Karpas-422 (cell line): Measurements from ENCODE around the gene SPATA6L. TPM values are rescaled to one million over a fixed set of nuclear protein-coding genes. Genes with fewer than 3 reads are reported as not detected.

Experiments
- DNase-seq: peaks from one replicate; pipeline ENCODE4 v3.0.0-alpha.2; 2015
- H2AFZ ChIP-seq: fragments of 200-600 bp; sonication (generic); 2 replicates; pipeline ENCODE4 v1.6.1; 2014; ENCODE audit warnings: antibody characterized with exemption, low read length, mixed read lengths
- H3K27ac ChIP-seq: fragments of 200-600 bp; sonication (generic); 2 replicates; pipeline ENCODE4 v1.5.1; 2014; ENCODE audit warnings: mild to moderate bottlenecking, low read length, moderate library complexity
- H3K27me3 ChIP-seq: fragments of 200-600 bp; sonication (generic); 2 replicates; pipeline ENCODE4 v1.6.1; 2014; ENCODE audit warnings: low read length, mixed read lengths
- H3K36me3 ChIP-seq: fragments of 200-600 bp; sonication (generic); 2 replicates; pipeline ENCODE4 v1.6.1; 2014; ENCODE audit warnings: low read length, mixed read lengths; ENCODE audit not compliant: insufficient read depth
- H3K4me1 ChIP-seq: fragments of 200-600 bp; sonication (generic); 2 replicates; pipeline ENCODE4 v1.6.1; 2014; ENCODE audit warnings: mild to moderate bottlenecking, low read length, mixed read lengths
- H3K4me2 ChIP-seq: fragments of 200-600 bp; sonication (generic); 2 replicates; pipeline ENCODE4 v1.6.1; 2014; ENCODE audit warnings: low read length, low read depth, mild to moderate bottlenecking; ENCODE audit not compliant: poor library complexity, severe bottlenecking
- H3K4me3 ChIP-seq: fragments of 200-600 bp; sonication (generic); 2 replicates; pipeline ENCODE4 v1.5.1; 2014; ENCODE audit warnings: mild to moderate bottlenecking, antibody characterized with exemption, low read length, mixed read lengths
- H3K79me2 ChIP-seq: fragments of 200-600 bp; sonication (generic); 2 replicates; pipeline ENCODE4 v1.6.1; 2014; ENCODE audit warnings: mild to moderate bottlenecking, low read length, mixed read lengths
- H3K9ac ChIP-seq: fragments of 200-600 bp; sonication (generic); 2 replicates; pipeline ENCODE4 v1.6.0; 2014; ENCODE audit warnings: low read length
- H3K9me2 ChIP-seq: fragments of 200-600 bp; sonication (generic), shearing (Covaris generic); replicated peaks from 2 replicates; pipeline ENCODE4 v1.6.0; 2014; ENCODE audit warnings: mild to moderate bottlenecking, low read length, moderate library complexity; ENCODE audit not compliant: insufficient read depth
- H3K9me3 ChIP-seq: fragments of 300-700, 200-600 bp; sonication (generic); 2 replicates; pipeline ENCODE4 v1.6.1; 2014; ENCODE audit warnings: low read length, mixed read lengths
- H4K20me1 ChIP-seq: fragments of 200-600 bp; sonication (generic); 2 replicates; pipeline ENCODE4 v1.6.1; 2014; ENCODE audit warnings: mild to moderate bottlenecking, antibody characterized with exemption, low read length, low read depth; ENCODE audit not compliant: insufficient read depth
- total RNA-seq: library from RNA; depleted of rRNA; stranded (reverse); fragments of >200 nt; shearing (Covaris generic); gene quantifications from 2 replicates; pipeline ENCODE4 v1.2.3, GENCODE V29; 2014; ENCODE audit warnings: low replicate concordance

The SPATA6L gene
- total RNA-seq, 1 experiment from 2014 or later = 0.22 TPM

DNA sequence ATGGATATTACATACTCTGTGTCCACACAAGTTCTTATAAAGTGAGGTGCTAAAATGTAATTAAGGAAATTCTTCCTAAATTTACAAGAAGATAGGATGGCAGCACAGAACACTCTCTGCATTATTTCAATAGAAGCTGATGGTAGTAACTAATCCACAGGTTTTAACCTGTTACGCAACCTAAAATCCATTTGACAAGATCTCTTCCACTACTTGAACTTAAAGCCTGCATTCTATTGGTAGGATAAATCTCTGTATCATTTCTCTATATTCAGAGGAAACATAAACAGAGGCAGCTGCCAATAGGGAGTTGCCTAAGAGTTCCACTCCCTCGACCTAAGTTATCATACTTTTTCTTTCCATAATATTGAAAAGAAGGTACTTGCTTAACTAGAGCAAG, 34.7 kb upstream of the SPATA6L start:
- H3K4me1 ChIP-seq = no peaks in the 10 kb centered on the region
- no peak for DNase-seq
- peaks cover 45% of the 10 kb centered on the region for H3K79me2 ChIP-seq
- H3K4me3 ChIP-seq = no peak overlapping the region
- H3K27ac ChIP-seq = no peak overlapping the region
- no peak overlapping the region for H3K9ac ChIP-seq
- H3K36me3 ChIP-seq = peaks cover 69% of the 10 kb centered on the region
- H3K9me3 ChIP-seq = no peaks in the 10 kb centered on the region
- no peak overlapping the region for H3K4me2 ChIP-seq
- no peaks in the 10 kb centered on the region for H3K27me3 ChIP-seq
- H3K9me2 ChIP-seq = no peaks in the 10 kb centered on the region
- no peaks in the 10 kb centered on the region; the same call in 1 of the 2 replicates for H4K20me1 ChIP-seq
- no peak overlapping the region for H2AFZ ChIP-seq

DNA sequence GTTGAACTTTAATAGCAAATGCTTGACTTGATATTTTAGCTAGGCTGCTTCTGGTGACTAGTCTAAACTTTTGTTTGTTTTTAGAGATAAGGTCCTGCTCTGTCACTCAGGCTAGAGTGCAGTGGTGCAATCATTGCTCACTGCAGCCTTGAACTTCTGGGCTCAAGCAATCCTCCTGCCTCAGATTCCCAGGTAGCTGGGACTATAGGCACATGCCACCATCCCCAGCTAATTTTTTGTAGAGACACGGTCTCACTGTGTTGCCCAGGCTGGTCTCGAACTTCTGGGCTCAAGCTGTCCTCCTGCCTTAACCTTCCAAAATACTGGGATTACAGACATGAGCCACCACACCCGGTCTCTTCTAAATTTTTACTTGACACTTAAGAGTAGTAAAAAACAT, 33.8 kb upstream of the SPATA6L start:
- no peak overlapping the region for H3K4me2 ChIP-seq
- H3K9me3 ChIP-seq = no peaks in the 10 kb centered on the region
- H2AFZ ChIP-seq = no peak overlapping the region
- H3K4me1 ChIP-seq = no peaks in the 10 kb centered on the region
- peaks cover 63% of the 10 kb centered on the region for H3K36me3 ChIP-seq
- no peak overlapping the region for H3K27ac ChIP-seq
- H3K79me2 ChIP-seq = peaks cover 49% of the 10 kb centered on the region
- DNase-seq = no peak
- no peaks in the 10 kb centered on the region for H3K9me2 ChIP-seq
- no peak overlapping the region for H3K9ac ChIP-seq
- no peaks in the 10 kb centered on the region; the same call in 1 of the 2 replicates for H4K20me1 ChIP-seq
- H3K27me3 ChIP-seq = no peaks in the 10 kb centered on the region
- H3K4me3 ChIP-seq = no peak overlapping the region

DNA sequence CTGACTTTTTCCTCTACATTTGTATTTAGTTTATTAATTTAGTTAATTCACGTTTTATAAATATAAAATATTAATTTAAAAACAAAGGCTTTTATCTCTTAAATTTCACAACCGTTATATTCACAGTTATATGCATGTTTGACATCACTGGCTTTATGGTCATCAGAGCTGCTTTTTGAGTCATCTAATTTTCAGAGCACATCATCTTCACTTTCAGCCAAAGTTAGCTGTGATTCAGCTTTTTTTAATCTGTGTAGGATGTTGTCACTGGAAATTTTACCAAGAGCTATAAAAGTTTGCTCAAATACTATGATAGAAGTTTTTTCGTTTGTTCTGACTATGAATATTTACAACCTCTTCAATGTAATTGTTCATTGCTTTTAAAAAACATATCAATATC, 25.5 kb upstream of the SPATA6L start:
- Histone ChIP-seq H3K9ac (no peak overlapping the region), H3K4me1 (peaks cover 15% of the 10 kb centered on the region), H3K4me2 (no peak overlapping the region), H3K79me2 (peaks cover 92% of the 10 kb centered on the region), H4K20me1 (no peaks in the 10 kb centered on the region; the same call in 1 of the 2 replicates), H3K4me3 (no peak overlapping the region), H3K27ac (no peak overlapping the region), H2AFZ (no peak overlapping the region), H3K9me2 (no peaks in the 10 kb centered on the region), H3K9me3 (no peaks in the 10 kb centered on the region), H3K36me3 (peaks cover 43% of the 10 kb centered on the region), H3K27me3 (no peaks in the 10 kb centered on the region)
- no peak for DNase-seq

DNA sequence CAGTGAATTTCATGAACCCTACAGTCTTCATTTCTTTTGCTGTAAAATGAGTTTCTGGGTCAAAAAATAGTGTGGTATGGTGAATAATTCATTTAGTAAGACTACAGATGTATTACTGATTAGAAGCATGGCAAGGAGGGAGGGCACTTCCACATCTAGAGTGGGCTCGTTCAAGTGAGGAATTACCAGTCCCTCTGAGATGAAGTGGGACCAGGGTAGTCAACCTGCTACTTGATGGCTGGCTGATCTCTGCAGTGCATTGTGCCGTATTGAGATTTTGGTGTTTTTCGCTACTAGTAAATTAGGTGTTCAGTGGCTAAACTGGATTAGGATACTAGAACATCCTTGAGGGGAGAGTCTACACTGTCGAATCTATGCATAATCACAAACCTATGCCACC, 23.9 kb upstream of the SPATA6L start:
- no peak overlapping the region for H3K4me2 ChIP-seq

DNA sequence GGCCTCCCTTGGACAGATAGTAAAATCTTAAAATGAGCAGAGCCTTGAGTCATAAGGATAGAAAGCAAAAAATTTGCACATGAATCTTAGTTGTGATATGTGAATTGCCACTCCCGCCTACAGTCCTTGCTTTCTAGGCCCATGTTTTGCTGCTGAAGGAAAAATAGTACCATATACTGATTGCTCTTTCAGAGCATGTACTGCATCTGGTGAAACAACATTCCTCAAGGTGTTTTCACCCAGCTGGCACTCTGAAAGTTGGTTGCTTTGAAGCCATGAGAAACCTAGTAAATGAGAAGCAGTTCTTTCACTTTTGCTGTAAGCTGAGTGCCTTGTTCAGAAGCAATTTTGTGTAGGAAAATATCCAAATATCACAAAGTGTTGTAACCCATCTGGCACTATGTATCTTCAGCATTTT, 23.4 kb upstream of the SPATA6L start:
- Histone ChIP-seq H3K27ac (peak overlapping the region; percentile 10; the same call in 1 of the 2 replicates), H3K4me3 (no peak overlapping the region), H3K9ac (peak overlapping the region; percentile 2; the same call in 1 of the 2 replicates), H3K27me3 (no peaks in the 10 kb centered on the region), H3K4me2 (no peak overlapping the region), H2AFZ (no peak overlapping the region), H3K9me3 (no peaks in the 10 kb centered on the region), H3K79me2 (peaks cover 92% of the 10 kb centered on the region), H3K9me2 (no peaks in the 10 kb centered on the region), H4K20me1 (no peaks in the 10 kb centered on the region), H3K4me1 (peaks cover 17% of the 10 kb centered on the region), H3K36me3 (peaks cover 47% of the 10 kb centered on the region)
- no peak for DNase-seq

More for the DNA sequence above, 23.9 kb upstream of the SPATA6L start:
- no peak for DNase-seq
- H4K20me1 ChIP-seq = no peaks in the 10 kb centered on the region
- no peaks in the 10 kb centered on the region for H3K27me3 ChIP-seq
- peak overlapping the region; percentile 2; the same call in 1 of the 2 replicates for H3K9ac ChIP-seq
- 0 out of 2 replicates have a peak overlapping the region, but pooled peaks have one; percentile 10 for H3K27ac ChIP-seq
- peaks cover 49% of the 10 kb centered on the region for H3K36me3 ChIP-seq
- no peaks in the 10 kb centered on the region for H3K9me2 ChIP-seq
- H2AFZ ChIP-seq = no peak overlapping the region
- H3K4me3 ChIP-seq = no peak overlapping the region
- no peaks in the 10 kb centered on the region for H3K9me3 ChIP-seq
- peaks cover 17% of the 10 kb centered on the region for H3K4me1 ChIP-seq
- peaks cover 92% of the 10 kb centered on the region for H3K79me2 ChIP-seq

DNA sequence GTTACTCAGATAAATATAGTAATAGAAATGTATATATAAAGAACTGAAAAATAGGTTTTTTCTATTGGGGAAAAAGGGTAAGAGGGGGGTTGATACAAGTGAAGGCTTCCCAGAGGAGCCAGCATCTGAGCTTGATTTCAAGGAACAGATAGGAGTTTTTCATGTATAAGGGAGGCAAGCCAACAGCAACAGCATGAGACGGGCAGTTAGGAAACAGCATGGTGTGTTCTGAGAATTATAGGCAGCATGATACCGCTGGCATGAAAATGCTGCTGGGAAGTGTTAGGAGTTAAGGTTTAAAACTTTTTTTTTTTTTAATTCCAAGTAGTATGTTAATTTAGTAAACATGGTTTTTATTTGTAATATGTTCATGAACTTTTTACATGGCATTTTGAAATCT, 22.7 kb upstream of the SPATA6L start:
- no peak for DNase-seq
- Histone ChIP-seq H3K9ac (no peak overlapping the region), H3K27me3 (no peaks in the 10 kb centered on the region), H3K9me3 (no peaks in the 10 kb centered on the region), H3K4me2 (no peak overlapping the region), H3K36me3 (peaks cover 45% of the 10 kb centered on the region), H3K27ac (no peak overlapping the region), H4K20me1 (no peaks in the 10 kb centered on the region), H3K79me2 (peaks cover 91% of the 10 kb centered on the region), H3K4me1 (peaks cover 17% of the 10 kb centered on the region), H2AFZ (no peak overlapping the region), H3K9me2 (no peaks in the 10 kb centered on the region), H3K4me3 (no peak overlapping the region)

DNA sequence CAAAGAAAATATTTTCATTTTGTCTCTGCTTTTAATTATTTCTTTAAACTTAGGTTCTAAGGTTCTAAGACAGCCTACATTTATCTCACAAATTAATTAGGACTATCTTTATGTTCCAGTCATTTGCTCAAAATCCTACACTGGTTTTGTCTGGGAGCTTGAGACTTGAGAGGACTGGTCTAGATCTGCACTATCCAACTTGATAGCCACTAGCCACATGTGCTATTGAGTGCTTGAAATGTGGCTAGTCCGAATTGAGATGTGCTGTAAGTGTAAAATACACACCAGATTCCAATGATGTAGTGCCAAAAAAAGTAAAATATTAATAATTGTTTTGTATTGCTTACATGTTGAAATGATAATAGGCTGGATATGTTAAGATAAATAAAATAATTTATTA, 20.3 kb upstream of the SPATA6L start:
- Histone ChIP-seq H3K9ac (no peak overlapping the region), H3K36me3 (peaks cover 34% of the 10 kb centered on the region), H3K9me3 (no peaks in the 10 kb centered on the region), H3K27ac (no peak overlapping the region), H3K9me2 (no peaks in the 10 kb centered on the region), H2AFZ (no peak overlapping the region), H3K4me3 (no peak overlapping the region), H3K4me1 (peaks cover 18% of the 10 kb centered on the region), H3K79me2 (peaks cover 91% of the 10 kb centered on the region), H3K4me2 (no peak overlapping the region), H4K20me1 (no peaks in the 10 kb centered on the region), H3K27me3 (no peaks in the 10 kb centered on the region)
- DNase-seq = no peak

DNA sequence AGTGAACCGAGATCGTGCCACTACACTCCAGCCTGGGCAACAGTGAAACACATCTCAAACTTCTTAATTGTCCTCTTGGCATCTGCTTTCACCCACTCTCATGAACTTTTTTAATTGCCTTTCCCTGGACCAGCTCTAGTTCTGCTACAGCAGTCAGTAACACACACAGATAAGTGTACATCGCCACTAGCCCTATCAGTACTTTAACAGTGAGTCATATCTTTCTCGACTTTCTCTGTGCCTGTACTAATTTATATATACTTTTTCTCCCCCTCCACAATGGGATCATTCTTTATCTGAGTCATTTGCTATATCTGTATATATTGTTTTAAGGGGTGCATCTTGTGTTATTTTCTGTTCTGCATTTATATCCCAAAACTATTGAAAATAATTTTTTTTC, 19.8 kb upstream of the SPATA6L start:
- H3K27ac ChIP-seq = no peak overlapping the region
- H3K9me2 ChIP-seq = no peaks in the 10 kb centered on the region
- H3K9ac ChIP-seq = no peak overlapping the region
- H2AFZ ChIP-seq = no peak overlapping the region
- H3K4me3 ChIP-seq = no peak overlapping the region
- H3K9me3 ChIP-seq = no peaks in the 10 kb centered on the region
- H3K79me2 ChIP-seq = peaks cover 91% of the 10 kb centered on the region
- H3K36me3 ChIP-seq = peaks cover 29% of the 10 kb centered on the region
- no peaks in the 10 kb centered on the region for H4K20me1 ChIP-seq
- H3K4me1 ChIP-seq = peaks cover 23% of the 10 kb centered on the region
- H3K4me2 ChIP-seq = no peak overlapping the region
- no peak for DNase-seq
- H3K27me3 ChIP-seq = no peaks in the 10 kb centered on the region
